GM12875 (cell line): ENCODE results near the gene MEG3.

Source experiments
- H3K4me3 ChIP-seq: one replicate; pipeline ENCODE4 v1.5.1; 2011; ENCODE audit warnings: low read depth, low read length, control low read depth
- CTCF ChIP-seq: IDR thresholded peaks from 2 replicates; pipeline ENCODE4 v1.5.1; 2011; ENCODE audit warnings: low read depth, mild to moderate bottlenecking, control low read depth, inconsistent platforms, low read length, moderate library complexity, borderline replicate concordance; ENCODE audit not compliant: insufficient read depth

MEG3 gene

GRCh38 chr14:100851946-100852620 lies 26.2 kb downstream of the MEG3 start:
- no peak overlapping the region for H3K4me3 ChIP-seq
- no peak for TF ChIP-seq CTCF

- TF ChIP-seq CTCF = no peak
Observed at GRCh38 chr14:100854435-100854834, 28.5 kb downstream of the MEG3 start.

GRCh38 chr14:100855256-100855930 lies 29.5 kb downstream of the MEG3 start:
- no peak overlapping the region for H3K4me3 ChIP-seq
- TF ChIP-seq CTCF = no peak

More at GRCh38 chr14:100854435-100854834, 28.5 kb downstream of the MEG3 start:
- no peak overlapping the region for H3K4me3 ChIP-seq

- H3K4me3 ChIP-seq = no peak overlapping the region
- no peak for TF ChIP-seq CTCF
Observed at GRCh38 chr14:100856056-100856950, 30.4 kb downstream of the MEG3 start.

- no peak overlapping the region for H3K4me3 ChIP-seq
- TF ChIP-seq CTCF = no peak
Observed at GRCh38 chr14:100857233-100857922, 31.5 kb downstream of the MEG3 start.

GRCh38 chr14:100857923-100858837 lies 32.3 kb downstream of the MEG3 start:
- TF ChIP-seq CTCF = no peak
- H3K4me3 ChIP-seq = no peak overlapping the region
